ENCODE results near the gene N4BP3.
"Not testable (repeated sequence)": the region's sequence is repeated elsewhere in the genome, so short reads cannot be mapped to it uniquely, and the experiment has no call there.

N4BP3 gene

DNA sequence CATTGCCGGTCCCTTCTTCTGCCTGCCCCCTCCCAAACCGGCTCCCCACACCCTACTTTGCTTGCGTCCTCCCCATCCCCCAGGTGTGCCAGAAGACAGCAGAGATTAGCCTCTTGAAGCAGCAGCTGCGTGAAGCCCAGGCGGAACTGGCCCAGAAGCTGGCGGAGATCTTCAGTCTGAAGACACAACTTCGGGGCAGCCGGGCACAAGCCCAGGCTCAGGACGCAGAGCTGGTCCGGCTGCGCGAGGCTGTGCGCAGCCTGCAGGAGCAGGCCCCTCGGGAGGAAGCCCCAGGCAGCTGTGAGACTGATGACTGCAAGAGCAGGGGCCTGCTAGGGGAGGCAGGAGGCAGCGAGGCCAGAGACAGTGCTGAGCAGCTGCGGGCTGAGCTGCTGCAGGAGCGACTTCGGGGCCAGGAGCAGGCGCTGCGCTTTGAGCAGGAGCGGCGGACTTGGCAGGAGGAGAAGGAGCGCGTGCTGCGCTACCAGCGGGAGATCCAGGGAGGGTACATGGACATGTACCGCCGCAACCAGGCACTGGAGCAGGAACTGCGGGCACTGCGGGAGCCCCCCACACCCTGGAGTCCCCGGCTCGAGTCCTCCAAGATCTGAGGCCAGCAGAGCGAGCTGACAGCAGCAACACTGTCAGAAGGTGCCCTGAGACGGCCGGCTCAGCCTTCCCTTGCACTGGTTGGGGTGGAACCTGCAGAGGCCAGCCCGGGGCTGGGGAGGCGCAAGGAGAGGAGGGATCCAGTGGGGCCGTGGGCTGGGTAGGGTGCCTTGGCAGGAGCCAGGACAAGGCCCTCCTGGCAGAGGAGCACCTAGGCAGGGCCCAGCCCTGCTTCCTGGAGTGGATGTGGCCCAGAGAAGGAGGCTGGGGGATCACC is 8.3 kb downstream of the N4BP3 start:
- DNase-seq (ENCODE audit: low read depth in 2 of 2), result no peak

DNA sequence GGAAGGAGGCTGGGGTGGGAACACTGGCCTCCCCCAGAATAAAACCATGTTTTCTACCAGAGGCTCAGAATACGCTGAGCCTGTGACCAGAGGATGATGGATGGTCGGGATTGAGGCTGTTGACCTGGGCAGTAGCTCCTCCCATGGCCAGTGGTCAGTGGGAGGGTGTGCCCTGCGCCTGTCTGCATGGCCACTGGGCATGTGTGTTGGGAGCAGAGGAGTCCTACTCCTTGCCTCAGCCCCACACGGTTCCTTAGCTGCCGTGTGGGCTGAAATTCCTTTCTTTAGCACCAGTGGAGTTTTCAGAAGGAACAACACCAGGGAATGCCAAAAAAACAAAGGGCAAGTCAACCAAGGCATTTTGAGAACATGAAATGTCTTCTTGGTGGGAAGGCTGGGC is 9.0 kb downstream of the N4BP3 start:
- no peak for DNase-seq (ENCODE audit: low read depth in 2 of 2)

DNA sequence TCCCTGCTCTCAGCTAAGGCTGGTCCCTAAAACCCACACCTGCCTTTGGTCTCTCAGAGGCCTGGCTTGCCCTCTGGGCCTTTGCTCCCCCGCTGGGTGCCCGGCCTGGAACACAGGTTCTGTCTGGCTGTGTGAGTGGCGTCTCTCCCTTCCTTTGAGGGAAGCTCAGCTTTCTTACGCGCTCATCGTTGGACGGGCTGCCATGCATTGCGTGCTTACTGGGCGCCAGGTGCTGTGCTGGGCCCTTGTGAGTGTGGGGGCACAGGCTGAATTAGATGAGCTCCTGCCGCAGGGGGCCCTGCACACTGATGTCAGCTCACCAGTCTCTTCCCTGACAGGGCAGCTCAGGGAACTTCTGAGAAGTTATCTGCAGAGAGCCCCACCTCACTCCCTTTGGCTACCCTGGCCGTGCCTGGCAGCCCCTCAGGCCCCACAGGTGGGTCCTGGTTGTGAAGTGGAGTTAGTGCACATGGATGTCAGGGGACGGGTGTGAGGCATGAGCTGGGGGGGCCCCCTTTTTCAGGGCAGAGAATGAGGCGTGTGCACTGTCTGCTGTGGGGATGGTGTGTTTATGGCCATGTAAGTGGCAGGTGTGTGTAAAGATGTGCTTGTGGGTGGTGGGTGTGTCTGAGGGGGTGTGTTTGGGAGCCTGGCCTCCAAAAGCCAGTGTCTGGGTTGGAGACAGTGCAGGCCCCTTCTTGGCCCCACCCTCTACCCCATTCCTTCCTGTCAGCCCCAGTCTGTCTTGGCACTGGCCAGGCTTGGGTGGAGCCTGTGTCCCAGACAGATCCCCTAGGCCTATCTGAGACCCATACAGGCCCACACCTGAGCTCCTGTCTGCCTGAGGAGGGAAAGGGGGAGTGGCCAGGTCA is 10.0 kb downstream of the N4BP3 start:
- DNase-seq (ENCODE audit: low read depth in 2 of 2), result no peak

DNA sequence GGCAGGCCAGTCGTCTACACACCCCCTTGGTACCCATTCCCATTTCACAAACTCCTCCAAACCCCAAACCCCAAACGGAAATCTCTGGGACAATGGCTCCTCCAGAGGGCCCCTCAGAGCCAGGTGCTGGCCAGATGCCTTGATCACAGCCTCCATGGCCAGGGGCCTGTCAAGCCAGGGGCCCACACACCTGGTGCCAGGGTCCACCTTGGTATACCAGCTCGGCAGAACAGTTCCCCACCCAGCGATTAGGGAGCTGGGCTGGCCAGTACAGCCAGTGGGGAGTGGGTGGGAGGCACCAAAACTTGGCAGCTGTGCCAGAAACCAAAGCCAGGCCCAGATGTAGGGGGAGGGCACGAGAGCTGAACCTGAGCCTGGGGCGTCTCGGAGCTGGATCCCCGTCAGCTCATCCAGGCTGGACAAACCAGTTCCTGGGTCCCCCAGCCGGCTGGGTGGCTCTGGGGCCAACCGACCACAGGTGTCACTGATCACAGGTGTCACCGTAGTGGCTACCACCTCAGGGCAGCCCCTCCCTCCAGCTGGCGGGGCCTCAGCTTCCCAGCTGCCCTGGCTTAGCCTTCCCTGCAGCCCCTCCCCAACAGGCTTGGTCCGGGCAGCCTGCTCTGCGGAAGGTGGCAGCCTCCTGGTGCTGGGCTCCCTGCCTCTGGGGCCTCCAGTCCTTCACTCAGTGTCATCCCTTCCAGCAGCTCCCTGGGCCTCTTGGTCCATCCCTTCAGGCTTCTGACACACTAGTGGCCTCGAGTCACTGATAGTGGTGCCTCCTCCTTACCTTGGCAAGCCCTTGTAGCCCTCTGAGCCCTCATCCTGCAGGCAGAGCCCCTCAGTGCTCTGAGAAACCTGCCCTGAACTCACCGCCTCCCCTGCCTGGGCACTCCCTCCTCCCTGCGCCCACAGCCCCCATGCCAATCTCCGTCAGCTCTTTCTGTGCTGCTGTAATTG is 10.9 kb downstream of the N4BP3 start:
- no peak for DNase-seq (ENCODE audit: low read depth in 2 of 2)

DNA sequence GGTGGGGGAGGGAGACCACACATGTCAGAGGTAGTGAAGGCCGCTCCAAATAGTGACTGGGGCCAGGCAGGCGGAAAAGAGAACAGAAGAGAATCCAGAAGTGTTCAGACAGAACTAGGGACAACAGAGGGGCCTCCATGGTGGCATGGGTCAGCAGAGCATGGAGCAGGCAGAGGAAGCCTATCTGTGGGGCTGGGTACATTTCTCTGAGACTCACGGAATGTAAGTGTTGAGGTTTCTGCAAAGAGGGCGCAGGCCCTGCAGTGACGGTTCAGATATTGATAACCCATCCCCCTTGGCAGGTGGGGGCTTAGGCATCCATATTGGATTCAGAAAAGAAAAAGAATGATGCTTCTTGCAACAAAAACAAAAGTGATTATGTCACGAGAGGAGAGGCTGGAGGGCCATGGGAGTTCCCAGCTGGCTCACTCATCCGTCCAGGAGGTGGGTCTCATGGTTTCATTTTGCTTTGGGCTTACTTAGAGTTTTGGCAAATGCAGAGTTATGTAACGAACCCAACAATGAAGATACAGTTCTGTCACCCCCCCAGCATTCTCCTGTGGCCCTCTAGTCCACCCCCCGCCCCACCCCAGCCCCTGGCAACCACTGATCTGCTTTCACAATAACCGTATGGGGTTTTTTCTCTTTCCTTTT is 12.0 kb downstream of the N4BP3 start:
- no peak for DNase-seq (ENCODE audit: low read depth in 2 of 2)

DNA sequence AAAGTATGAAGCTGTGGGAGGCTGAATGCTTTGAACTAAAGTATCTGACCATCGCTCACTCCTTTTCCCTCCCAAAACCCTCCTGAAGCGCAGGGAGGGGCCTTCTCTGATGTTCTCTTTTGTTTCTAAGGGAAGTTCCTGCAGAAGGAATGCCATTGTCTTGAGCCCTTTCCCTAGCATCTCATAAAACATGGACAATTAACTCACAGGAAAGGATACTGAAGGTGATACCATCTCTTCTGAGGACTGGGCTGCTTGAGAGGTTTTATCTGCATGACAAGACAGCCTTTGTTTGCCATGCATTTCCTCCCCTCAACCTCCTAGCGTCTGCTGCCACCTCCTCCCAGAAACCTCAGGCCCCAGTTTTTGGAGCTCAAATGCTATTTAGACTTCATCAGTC is 13.2 kb downstream of the N4BP3 start:
- DNase-seq (ENCODE audit: low read depth in 2 of 2), result no peak

DNA sequence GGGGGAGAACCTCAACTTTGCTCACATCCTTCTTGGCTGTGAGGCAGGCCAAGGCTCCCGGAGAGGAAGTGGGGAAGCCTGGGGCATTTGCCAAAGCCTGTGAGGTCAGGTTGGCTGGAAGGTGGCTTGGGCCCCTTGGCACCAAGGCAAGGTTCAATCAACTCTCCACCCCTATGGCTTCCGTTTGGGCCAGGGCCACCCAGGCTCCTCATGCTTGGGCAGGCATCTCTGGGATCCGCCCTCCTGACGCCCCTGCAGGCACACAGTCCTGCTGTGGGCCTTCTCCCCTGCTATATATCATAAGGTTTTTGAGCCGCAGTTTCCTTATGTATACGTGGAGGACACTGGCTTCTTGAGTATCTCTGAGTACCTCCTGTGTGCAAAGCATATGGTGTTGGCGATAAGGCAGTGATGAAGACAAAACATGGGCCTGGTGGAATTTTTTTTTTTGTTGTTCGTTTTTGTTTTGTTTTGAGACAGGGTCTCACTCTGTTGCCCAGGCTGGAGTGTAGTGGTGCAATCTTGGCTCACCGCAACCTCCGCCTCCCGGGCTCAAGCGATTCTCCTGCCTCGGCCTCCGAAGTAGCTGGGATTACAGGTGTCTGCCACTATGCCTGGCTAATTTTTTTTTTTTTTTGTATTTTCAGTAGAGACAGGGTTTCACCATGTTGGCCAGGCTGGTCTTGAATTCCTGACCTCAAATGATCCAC is 14.1 kb downstream of the N4BP3 start:
- DNase-seq (ENCODE audit: low read depth in 2 of 2), result not testable (repeated sequence)

DNA sequence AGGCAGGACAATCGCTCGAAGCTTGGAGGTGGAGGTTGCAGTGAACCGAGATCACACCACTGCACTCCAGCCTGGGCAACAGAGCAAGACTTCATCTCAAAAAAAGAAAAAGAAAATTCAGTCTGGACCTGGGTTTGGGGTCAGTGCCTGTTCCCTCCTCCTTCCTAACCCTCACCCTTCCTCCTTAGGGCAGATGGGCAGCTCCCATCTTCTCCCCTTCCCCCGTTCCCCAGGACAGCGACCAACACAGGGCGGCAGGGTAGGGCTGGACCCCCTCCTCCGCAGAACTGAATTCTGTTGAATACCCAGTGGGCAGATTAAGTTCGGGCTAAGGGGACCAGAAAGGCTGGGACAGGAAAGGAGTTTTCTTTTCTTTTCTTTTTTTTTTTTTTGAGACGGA is 16.0 kb downstream of the N4BP3 start:
- DNase-seq (ENCODE audit: low read depth in 2 of 2), result no peak

DNA sequence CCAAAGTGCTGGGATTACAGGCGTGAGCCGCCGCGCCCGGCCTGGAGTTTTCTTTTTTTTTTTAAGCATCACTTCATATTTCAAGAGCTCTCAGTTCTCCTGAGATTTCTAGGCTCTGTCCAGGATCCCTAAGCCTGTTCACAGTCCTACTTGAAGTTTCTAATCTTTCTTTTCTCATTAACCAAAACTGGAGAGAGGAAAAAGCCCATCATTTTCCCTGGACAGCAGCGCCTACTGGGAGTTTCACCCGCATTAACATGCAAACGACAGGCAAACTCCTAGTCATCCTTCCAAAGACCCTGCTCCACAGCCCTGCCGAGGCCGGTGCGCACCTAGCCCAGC is 16.9 kb downstream of the N4BP3 start:
- DNase-seq (ENCODE audit: low read depth in 2 of 2), result not testable (repeated sequence)

DNA sequence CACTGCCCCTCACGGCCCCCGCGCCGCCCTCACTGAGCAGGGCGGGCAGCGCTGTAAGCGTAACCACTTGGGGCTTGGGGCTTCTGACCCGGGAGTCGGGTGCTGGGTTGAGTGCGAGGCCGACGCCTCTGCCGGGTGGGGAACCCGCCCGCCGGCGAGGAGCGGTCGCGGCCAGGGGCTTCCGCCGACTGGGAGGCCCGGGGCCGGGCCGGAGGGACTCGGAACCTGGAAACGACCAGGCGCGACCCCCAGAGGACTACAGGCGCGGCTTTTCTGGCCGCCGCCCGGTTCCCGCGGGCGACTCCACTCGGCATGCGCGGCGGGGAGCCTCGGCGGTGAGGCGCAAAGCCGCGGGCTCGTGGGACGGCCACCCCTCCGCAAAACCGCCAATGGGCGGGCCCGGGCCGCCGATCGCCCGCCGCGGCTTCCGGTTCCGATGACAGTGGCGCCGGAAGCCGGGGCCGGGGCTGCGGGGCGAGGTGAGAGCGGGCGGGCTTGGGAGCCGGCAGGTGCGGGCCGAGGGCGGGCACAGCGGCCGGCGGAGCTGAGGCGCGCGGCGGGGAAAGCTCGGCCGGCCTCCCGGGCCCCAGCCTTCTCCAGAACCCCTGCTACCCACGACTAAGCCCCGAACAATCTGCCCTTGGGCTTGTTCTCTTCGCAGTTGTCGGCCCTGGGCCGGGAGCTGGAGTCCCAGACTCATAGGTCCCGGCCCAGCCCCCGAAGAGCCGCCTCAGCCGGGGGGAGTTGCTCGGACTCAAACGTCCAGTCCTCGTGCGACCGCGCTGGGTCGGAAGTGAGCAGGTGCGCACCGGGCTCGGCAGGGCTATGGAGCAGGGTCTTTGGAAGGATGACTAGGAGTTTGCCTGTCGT is 17.5 kb downstream of the N4BP3 start, which contains the start of gene RMND5B:
RMND5B (plus strand) TSS at position 439 of the 870 bp plus-strand sequence. CDS start 7,106 bp downstream, outside the sequence.
- peak; percentile 76 to 77 for DNase-seq (ENCODE audit: low read depth in 2 of 2)

DNA sequence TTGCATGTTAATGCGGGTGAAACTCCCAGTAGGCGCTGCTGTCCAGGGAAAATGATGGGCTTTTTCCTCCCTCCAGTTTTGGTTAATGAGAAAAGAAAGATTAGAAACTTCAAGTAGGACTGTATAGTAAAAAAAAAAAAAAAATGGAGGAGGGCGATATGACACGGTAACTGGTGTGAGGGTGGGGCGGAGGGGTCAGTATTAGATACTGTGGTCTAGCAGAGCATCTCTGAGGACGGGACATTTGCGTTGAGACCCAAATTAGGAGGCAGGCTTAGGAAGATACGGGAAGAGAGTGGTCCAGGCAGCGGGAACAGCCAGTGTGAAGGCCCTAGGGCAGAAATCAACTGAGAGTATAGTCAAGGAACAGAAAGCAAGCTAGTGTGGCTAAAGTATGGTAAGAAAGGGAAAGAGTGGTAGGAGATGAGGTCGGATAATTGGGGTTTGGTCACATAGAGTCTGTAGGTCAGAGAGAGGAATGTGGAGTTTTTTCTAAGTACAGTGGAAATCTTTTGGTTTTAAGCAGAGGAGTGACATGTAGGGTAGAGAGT is 18.2 kb downstream of the N4BP3 start:
- no peak for DNase-seq (ENCODE audit: low read depth in 2 of 2)

DNA sequence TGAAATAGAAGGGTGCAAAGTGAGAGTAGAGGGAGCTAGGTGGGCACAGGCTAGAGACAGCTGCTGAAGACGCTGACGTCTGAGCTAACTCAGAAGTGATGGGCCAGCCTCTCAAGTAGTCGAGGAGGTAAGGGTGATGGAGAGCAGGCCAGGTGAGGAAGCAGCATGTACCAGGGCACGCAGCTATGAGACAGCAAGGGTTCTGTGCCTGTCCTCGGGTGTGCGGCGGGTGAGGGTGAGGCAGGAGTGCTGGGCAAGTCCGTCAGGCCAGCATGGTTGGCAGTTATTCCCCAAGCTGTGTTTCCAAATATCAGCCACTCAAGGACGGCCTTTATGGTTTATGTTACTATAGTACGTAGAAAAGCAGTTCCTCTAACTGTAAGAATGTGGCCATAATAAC is 23.7 kb downstream of the N4BP3 start:
- no peak for DNase-seq (ENCODE audit: low read depth in 2 of 2)

DNA sequence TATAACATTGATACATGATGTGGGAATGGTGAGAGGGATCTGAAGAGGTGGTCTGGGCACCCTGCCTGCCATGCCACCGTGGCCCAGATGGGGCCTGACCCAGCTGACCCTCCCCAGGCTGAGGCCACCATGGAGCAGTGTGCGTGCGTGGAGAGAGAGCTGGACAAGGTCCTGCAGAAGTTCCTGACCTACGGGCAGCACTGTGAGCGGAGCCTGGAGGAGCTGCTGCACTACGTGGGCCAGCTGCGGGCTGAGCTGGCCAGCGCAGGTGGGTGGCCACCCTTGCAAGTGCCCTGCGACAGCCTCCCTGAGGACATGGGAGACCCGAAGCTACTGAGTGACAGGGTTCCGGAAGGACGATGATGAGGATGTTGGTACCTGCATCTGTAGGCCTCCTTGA is 24.7 kb downstream of the N4BP3 start:
- DNase-seq (ENCODE audit: low read depth in 2 of 2), result no peak

DNA sequence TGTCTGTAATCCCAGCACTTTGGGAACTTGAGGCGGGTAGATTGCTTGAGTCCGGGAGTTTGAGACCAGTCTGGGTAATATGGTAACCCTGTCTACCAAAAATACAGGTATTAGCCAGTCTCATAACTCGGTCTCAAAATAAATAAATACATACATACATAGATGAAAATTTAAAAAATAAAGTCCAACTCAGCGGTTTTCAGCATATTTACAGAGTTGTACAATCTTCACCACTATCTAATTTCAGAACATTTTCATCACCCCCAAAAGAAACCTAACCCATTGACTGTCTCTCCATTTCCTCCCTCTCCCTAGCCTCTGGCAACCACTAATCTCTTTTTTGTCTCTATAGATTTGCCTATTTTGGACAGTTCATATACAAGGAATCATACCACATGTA is 28.2 kb downstream of the N4BP3 start:
- DNase-seq (ENCODE audit: low read depth in 2 of 2), result no peak

DNA sequence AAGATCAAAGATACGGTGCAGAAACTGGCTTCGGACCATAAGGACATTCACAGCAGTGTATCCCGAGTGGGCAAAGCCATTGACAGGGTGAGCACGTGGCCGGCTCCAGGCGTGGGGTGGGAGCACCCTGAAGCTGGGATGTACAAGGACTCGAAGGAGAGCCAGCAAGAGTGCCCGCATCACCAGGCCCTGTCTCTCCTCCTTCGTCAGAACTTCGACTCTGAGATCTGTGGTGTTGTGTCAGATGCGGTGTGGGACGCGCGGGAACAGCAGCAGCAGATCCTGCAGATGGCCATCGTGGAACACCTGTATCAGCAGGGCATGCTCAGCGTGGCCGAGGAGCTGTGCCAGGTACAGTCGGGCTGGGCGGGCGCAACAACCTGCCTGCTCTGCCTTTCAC is 29.3 kb downstream of the N4BP3 start:
- no peak for DNase-seq (ENCODE audit: low read depth in 2 of 2)

DNA sequence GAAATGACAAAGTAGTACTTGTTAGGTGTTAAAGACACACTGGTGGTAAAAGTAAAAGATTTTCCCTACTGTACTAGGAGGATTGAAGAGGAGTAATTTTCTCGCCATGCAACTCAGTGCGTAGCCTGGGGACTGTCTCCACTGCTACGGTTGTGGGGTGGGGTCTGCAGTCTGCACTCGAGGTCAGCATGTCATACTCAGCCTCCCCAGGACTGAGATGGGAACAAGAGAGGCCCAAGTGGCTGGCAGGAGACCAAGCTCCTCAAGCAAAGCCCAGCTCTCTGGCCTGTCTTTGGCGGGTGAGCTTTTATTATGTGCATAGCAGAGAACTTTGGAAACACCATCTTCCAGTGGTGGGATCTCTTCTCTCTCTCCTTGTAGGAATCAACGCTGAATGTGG is 29.9 kb downstream of the N4BP3 start:
- DNase-seq (ENCODE audit: low read depth in 2 of 2), result no peak

DNA sequence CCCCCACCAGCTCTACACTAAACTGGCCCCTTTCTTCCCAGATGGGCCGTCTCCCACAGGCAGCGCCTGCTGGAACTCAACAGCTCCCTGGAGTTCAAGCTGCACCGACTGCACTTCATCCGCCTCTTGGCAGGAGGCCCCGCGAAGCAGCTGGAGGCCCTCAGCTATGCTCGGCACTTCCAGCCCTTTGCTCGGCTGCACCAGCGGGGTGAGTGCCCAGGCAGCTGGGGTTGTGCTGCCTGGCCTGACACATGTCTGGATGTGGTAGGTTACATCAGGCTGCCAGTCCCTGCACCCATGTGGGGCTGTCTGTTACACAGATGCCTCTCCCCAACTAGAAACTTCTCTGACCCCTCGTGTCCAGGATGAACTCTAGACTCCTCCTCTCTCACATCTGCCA is 30.6 kb downstream of the N4BP3 start:
- no peak for DNase-seq (ENCODE audit: low read depth in 2 of 2)

DNA sequence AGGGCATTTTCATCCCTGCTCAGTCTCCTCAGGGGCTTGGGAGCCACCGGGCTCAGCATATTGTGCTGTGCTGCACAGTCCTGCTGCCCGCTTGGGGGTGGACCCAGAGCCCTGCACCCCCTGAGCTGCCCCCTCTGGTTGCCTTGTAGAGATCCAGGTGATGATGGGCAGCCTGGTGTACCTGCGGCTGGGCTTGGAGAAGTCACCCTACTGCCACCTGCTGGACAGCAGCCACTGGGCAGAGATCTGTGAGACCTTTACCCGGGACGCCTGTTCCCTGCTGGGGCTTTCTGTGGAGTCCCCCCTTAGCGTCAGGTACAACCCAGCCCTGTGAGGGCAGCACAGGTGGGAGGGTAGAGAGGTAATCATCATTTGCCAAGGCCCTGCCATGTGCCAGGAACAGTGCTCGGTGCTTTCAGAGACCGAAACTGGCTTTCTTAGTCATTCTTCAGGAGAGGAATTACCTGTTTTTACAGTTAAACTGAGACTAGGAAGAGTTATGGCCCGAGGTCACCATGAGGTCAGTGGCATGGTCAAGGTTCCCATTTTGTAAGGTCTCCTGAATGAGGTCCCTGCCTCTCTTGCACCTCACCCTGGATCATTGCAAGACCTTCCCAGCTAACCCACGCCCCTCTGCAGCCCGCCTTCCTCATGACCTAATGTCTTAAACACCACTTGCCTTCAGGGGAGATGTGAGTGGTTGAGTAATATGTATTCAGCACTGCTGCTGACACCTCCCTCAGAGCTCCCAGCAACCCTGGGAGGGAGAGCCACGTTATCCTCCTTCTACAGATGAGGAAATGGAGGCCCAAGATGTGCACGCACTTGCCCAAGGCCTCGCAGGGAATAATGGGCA is 32.9 kb downstream of the N4BP3 start:
- peak; percentile 34 to 47 for DNase-seq (ENCODE audit: low read depth in 2 of 2)

Data from stimulated activated CD8-positive, alpha-beta memory T cell treated with anti-CD3 and anti-CD28 coated beads, Interleukin-15, amount 100 ng/mL, for 48 hours (primary cell).